ENCODE results near the gene FBXO45.

GRCh38 chr3:196546537-196546936 is 21.9 kb upstream of the FBXO45 start:
- TF ChIP-seq TAF1 (IDR thresholded peaks at IDR 0.05; ENCODE audit: low read depth, low read length) (no peak), POLR2AphosphoS5 (IDR thresholded peaks at IDR 0.05; ENCODE audit: low read depth, low read length) (no peak), POLR2A (IDR thresholded peaks at IDR 0.05; ENCODE audit: low read depth, low read length) (no peak), SPI1 (IDR thresholded peaks at IDR 0.05; ENCODE audit: low read depth, low read length) (no peak), PAX5 (IDR thresholded peaks at IDR 0.05; ENCODE audit: insufficient read depth, low read length, severe bottlenecking) (no peak)

Measured in GM12891 (cell line).